ENCODE measurements around the gene SMC6. TPM values are rescaled to one million over a fixed set of nuclear protein-coding genes. Genes with fewer than 3 reads are reported as not detected.

The SMC6 gene
- total RNA-seq, 1 donor from 2014 or later, result 26.8 TPM

DNA sequence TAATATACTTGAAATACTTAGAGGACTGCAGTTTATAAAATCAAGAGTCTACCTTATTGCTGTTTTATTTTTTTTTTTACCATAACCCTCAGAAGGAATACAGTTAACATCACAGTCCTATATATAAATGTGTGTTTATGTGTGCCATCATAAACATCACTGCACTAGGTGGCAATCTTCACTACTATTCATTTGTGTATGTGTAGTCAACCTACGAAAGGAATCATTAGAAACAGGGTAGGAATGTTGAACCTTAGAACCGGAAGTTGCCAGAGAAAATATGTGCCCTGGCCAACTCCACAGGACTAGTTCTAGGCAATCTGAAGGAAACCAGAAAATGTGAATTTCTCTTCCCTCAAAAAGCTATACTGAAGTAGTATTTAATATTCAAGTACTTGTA is 3.7 kb upstream of the SMC6 start:
- H3K27me3 Mint-ChIP-seq, result no peaks in the 10 kb centered on the region
- H3K36me3 Mint-ChIP-seq (ENCODE audit: insufficient read depth), result peaks cover 1% of the 10 kb centered on the region

DNA sequence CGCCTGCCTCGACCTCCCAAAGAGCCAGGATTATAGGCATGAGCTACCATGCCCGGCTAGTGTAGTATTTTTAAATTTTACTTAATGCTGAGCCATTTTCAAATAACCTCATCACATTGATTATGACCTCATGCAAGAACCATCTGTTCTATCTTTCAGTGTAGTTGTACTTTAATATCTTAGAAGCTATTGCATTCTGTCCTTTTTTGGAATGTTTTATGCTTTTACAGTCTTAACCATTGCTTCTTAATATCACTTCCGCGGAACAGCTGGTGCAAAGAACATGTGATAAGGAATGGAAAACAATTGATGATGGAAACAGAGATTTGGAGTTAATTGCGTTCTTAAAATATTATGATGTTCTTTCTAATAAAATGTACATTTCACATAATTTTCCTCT is 3.1 kb upstream of the SMC6 start:
- Mint-ChIP-seq H3K4me1 (ENCODE audit: low read depth) (peaks cover 17% of the 10 kb centered on the region), H3K4me3 (ENCODE audit: low read depth) (no peak overlapping the region)

More for the DNA sequence above, 3.7 kb upstream of the SMC6 start:
- Mint-ChIP-seq H3K27ac (no peak overlapping the region), H3K4me1 (ENCODE audit: low read depth) (peaks cover 16% of the 10 kb centered on the region), H3K9me3 (ENCODE audit: low read depth) (no peaks in the 10 kb centered on the region), H3K4me3 (ENCODE audit: low read depth) (no peak overlapping the region)
- no peak for DNase-seq (ENCODE audit: low spot score, unreplicated experiment)
- TF ChIP-seq, protein P1, sequence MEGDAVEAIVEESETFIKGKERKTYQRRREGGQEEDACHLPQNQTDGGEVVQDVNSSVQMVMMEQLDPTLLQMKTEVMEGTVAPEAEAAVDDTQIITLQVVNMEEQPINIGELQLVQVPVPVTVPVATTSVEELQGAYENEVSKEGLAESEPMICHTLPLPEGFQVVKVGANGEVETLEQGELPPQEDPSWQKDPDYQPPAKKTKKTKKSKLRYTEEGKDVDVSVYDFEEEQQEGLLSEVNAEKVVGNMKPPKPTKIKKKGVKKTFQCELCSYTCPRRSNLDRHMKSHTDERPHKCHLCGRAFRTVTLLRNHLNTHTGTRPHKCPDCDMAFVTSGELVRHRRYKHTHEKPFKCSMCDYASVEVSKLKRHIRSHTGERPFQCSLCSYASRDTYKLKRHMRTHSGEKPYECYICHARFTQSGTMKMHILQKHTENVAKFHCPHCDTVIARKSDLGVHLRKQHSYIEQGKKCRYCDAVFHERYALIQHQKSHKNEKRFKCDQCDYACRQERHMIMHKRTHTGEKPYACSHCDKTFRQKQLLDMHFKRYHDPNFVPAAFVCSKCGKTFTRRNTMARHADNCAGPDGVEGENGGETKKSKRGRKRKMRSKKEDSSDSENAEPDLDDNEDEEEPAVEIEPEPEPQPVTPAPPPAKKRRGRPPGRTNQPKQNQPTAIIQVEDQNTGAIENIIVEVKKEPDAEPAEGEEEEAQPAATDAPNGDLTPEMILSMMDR (IDR thresholded peaks at IDR 0.05; ENCODE audit: unreplicated experiment), result no peak

DNA sequence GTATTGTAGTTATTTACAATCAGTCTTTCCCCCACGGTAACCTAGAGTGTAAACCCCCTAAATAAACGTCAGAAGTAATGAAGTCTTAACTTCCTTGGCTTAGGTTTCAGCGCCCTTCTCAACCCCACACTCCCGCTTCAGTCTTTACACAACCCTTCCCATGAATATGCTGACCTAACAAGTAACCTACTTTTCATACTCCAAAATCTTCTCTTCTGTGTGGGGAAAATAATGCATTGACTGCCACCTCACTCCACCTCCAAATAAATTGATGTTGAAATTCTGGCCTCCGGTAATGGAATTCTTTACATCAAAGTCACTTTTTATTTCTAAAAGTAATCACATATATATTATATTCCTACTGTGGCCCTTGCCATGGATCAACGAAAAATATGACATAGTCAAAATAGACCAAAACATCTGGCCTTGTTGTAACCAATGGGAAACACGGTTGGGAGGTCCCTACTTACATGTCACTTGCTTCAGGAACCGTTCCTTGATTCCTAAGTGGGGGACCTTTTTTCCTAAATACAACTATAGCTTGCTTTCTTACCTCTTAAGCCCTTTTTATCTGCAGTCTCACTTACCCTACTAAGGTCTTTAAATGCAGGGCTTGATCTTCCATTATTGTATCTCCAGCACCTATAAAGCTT is 1.3 kb upstream of the SMC6 start:
- DNase-seq (ENCODE audit: low spot score, unreplicated experiment), result no peak
- TF ChIP-seq, protein P1 (IDR thresholded peaks at IDR 0.05; ENCODE audit: unreplicated experiment), result no peak
- Mint-ChIP-seq H3K9me3 (ENCODE audit: low read depth) (no peaks in the 10 kb centered on the region), H3K27ac (peak overlapping the region; percentile 98), H3K4me3 (ENCODE audit: low read depth) (peak overlapping the region; percentile 91), H3K4me1 (ENCODE audit: low read depth) (peaks cover 17% of the 10 kb centered on the region), H3K27me3 (no peaks in the 10 kb centered on the region), H3K36me3 (ENCODE audit: insufficient read depth) (no peaks in the 10 kb centered on the region)

More for the DNA sequence above, 3.1 kb upstream of the SMC6 start:
- no peak for DNase-seq (ENCODE audit: low spot score, unreplicated experiment)
- H3K27ac Mint-ChIP-seq, result no peak overlapping the region
- no peaks in the 10 kb centered on the region for H3K9me3 Mint-ChIP-seq (ENCODE audit: low read depth)
- H3K27me3 Mint-ChIP-seq, result no peaks in the 10 kb centered on the region
- TF ChIP-seq, protein P1 (IDR thresholded peaks at IDR 0.05; ENCODE audit: unreplicated experiment), result no peak
- peaks cover 1% of the 10 kb centered on the region for H3K36me3 Mint-ChIP-seq (ENCODE audit: insufficient read depth)

DNA sequence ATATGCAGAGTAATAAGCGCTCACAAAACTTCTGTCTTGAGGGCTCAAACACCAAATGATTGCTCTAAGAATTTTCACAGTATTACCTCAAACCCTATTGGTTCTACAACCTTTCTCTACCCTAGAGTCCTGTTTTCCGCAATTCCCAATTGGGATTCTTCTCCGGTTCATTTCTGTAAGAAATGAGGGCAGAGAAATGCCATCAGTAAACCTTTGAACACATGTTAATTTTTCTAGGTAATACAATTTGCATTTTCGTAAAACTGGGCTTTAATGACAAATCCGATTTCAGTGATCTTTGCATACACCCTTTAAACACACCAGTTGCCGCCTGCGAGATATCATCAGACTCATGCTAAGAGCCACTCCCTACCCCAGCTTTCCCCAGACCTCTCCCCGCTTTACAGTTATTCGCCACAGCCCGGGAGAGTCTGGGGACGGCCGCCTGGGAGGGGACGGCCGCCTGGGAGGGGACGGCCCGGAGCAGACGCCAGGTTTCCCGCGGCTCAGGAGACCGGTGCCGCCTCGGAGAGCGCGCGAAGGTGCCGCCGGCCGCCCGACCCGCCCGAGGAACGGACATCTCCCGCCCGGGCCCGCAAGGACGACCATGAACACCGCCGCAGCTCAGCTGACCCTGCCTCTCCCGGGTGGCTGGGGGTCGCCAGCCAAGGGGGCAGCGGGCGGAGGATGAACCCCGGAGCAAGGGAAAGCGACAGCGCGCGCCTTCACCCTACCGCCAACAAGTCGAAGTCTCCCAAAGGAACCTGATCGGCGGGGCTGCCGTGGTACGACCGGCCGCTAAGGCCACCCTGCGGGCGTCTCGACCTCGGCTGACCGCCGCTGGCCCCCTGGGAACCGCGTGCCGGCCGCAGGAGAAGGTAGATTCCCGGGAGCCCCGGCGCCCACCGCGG is 463 bp downstream of the SMC6 start:
- DNase-seq (ENCODE audit: low spot score, unreplicated experiment), result peak; percentile 49
- Mint-ChIP-seq H3K4me1 (ENCODE audit: low read depth) (peaks cover 17% of the 10 kb centered on the region), H3K27ac (peak overlapping the region; percentile 90), H3K9me3 (ENCODE audit: low read depth) (no peaks in the 10 kb centered on the region), H3K4me3 (ENCODE audit: low read depth) (peak overlapping the region; percentile 91), H3K27me3 (no peaks in the 10 kb centered on the region), H3K36me3 (ENCODE audit: insufficient read depth) (no peaks in the 10 kb centered on the region)
- TF ChIP-seq, protein P1 (IDR thresholded peaks at IDR 0.05; ENCODE audit: unreplicated experiment), result no peak

DNA sequence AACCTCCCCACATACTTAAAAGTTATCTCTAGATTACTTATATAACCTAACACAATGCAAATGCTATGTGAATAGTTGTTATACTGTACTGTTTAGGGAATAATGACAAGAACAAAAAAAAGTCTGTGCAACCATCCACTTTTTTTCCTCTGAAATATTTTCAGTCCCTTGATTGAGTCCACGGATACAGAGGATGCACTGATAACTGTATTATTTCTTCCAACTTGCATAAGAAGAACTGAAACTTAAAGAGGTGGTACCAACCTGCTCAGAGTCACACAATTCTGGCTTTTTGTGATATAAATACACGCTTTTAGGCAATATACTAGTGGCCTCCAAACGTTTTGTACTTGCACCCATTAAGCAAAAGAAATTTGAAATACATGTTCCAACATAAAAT is 1.4 kb downstream of the SMC6 start:
- Mint-ChIP-seq H3K27me3 (no peaks in the 10 kb centered on the region), H3K4me3 (ENCODE audit: low read depth) (peak overlapping the region; percentile 91), H3K4me1 (ENCODE audit: low read depth) (peaks cover 17% of the 10 kb centered on the region), H3K36me3 (ENCODE audit: insufficient read depth) (no peaks in the 10 kb centered on the region), H3K27ac (no peak overlapping the region), H3K9me3 (ENCODE audit: low read depth) (no peaks in the 10 kb centered on the region)
- TF ChIP-seq, protein P1 (IDR thresholded peaks at IDR 0.05; ENCODE audit: unreplicated experiment), result no peak
- no peak for DNase-seq (ENCODE audit: low spot score, unreplicated experiment)

Data from progenitor cell of endocrine pancreas (in vitro differentiated cells).